Endothelial cell of umbilical vein (primary cell): Measurements from ENCODE around the gene PPP1R16B. TPM values are rescaled to one million over a fixed set of nuclear protein-coding genes. Genes with fewer than 3 reads are reported as not detected.

Source experiments
- BruUV-seq: library from RNA; stranded (reverse); fragments of 400-500 nt; replicated peaks from 2 replicates; lab custom pipeline; 2021; lab: Mats Ljungman, UMichigan
- CTCF ChIA-PET: fragments of 300-600, 350-600 bp; sonication (Branson Sonifier 250); formaldehyde crosslinking; loops from one replicate; lab custom pipeline; 2021; ENCODE audit warnings: antibody characterized with exemption, inconsistent platforms; lab: Charles Lee
- POLR2A ChIA-PET: fragments of 300-600, 350-600 bp; sonication (Branson Sonifier 250); formaldehyde crosslinking; loops from one replicate; lab custom pipeline; 2021; ENCODE audit warnings: antibody characterized with exemption, inconsistent platforms; lab: Charles Lee
- DNase-seq: peaks from one replicate; pipeline ENCODE4 v3.0.0-alpha.2; 2011; ENCODE audit warnings: low read depth, low spot score
- FAIRE-seq: peaks from 2 replicates; lab custom pipeline; 2011; peaks lifted over from hg19 to GRCh38; lab: Jason Lieb, UNC
- H2AFZ ChIP-seq: 2 replicates; pipeline ENCODE4 v1.6.0; 2012; ENCODE audit warnings: low read depth, low read length, control low read depth, inconsistent platforms
- H3K27ac ChIP-seq: 2 replicates; pipeline ENCODE4 v1.5.1; 2011; ENCODE audit warnings: low read depth, mild to moderate bottlenecking, control low read depth, low read length, moderate library complexity; ENCODE audit not compliant: insufficient read depth
- H3K27me3 ChIP-seq, 2 experiments: 2 replicates each; pipeline versions ENCODE4 v1.6.0 to v1.6.1; 2011; ENCODE audit warnings: low read length in 2 of 2, mixed read lengths in 1 of 2; ENCODE audit not compliant: control insufficient read depth in 2 of 2, insufficient read depth in 2 of 2
- H3K36me3 ChIP-seq, 2 experiments: 2 replicates in 1 of 2; 3 replicates in 1 of 2; pipeline ENCODE4 v1.5.1; 2011; ENCODE audit warnings: low read length in 2 of 2, mild to moderate bottlenecking in 1 of 2, moderate library complexity in 1 of 2; ENCODE audit not compliant: control insufficient read depth in 2 of 2, insufficient read depth in 2 of 2; ENCODE audit errors: extremely low read depth in 1 of 2
- H3K4me1 ChIP-seq: 3 replicates; pipeline ENCODE4 v1.5.1; 2011; ENCODE audit warnings: mild to moderate bottlenecking, low read length; ENCODE audit not compliant: control insufficient read depth, insufficient read depth; ENCODE audit errors: extremely low read depth
- H3K4me2 ChIP-seq: 2 replicates; pipeline ENCODE4 v1.6.1; 2011; ENCODE audit warnings: low read length, control low read depth, mixed read lengths; ENCODE audit not compliant: insufficient read depth
- H3K4me3 ChIP-seq, 3 experiments: fragments of 200-600 bp in 1 of 3; sonication (generic), shearing (Covaris generic) in 1 of 3; replicated peaks in 1 of 3; 2 replicates each; pipeline ENCODE4 v1.5.1; 2011 to 2016; ENCODE audit warnings: control low read depth in 3 of 3, low read length in 3 of 3, mild to moderate bottlenecking in 2 of 3, inconsistent platforms in 1 of 3, low read depth in 1 of 3, moderate library complexity in 1 of 3; ENCODE audit not compliant: insufficient read depth in 1 of 3
- H3K79me2 ChIP-seq: 2 replicates; pipeline ENCODE4 v1.6.0; 2012; ENCODE audit warnings: low read length, inconsistent platforms; ENCODE audit not compliant: control insufficient read depth, insufficient read depth
- H3K9ac ChIP-seq: replicated peaks from 2 replicates; pipeline ENCODE3; 2011; ENCODE audit warnings: low read length, control low read depth; ENCODE audit not compliant: insufficient read depth; ENCODE audit errors: extremely low read depth
- H3K9me1 ChIP-seq: replicated peaks from 3 replicates; pipeline ENCODE4 v1.6.0; 2011; ENCODE audit warnings: mild to moderate bottlenecking, low read length; ENCODE audit not compliant: control insufficient read depth, insufficient read depth; ENCODE audit errors: extremely low read depth
- H3K9me3 ChIP-seq: replicated peaks from 2 replicates; pipeline ENCODE4 v1.5.1; 2012; ENCODE audit warnings: low read length, inconsistent platforms; ENCODE audit not compliant: control insufficient read depth, insufficient read depth
- H4K20me1 ChIP-seq: replicated peaks from 2 replicates; pipeline ENCODE3; 2011; ENCODE audit warnings: mild to moderate bottlenecking, low read length; ENCODE audit not compliant: control insufficient read depth, insufficient read depth; ENCODE audit errors: extremely low read depth
- CTCF ChIP-seq, 2 donors: IDR thresholded peaks; 1 replicate in 1 of 2; 2 replicates in 1 of 2; pipeline ENCODE4 v1.5.1; 2011; ENCODE audit warnings: low read length in 2 of 2, mild to moderate bottlenecking in 2 of 2, moderate library complexity in 2 of 2, control low read depth in 1 of 2, inconsistent platforms in 1 of 2, low read depth in 1 of 2; ENCODE audit not compliant: insufficient read depth in 1 of 2; ENCODE audit errors: extremely low read depth in 1 of 2
- EZH2 ChIP-seq: IDR thresholded peaks from 2 replicates; pipeline ENCODE4 v1.6.1; 2012; ENCODE audit warnings: borderline replicate concordance, low read depth, mild to moderate bottlenecking, moderate library complexity, low read length, inconsistent platforms; ENCODE audit not compliant: severe bottlenecking
- FOS ChIP-seq: IDR thresholded peaks from 2 replicates; pipeline ENCODE4 v1.6.1; 2011; ENCODE audit warnings: mild to moderate bottlenecking, low read length, moderate library complexity, borderline replicate concordance; ENCODE audit not compliant: insufficient read depth
- GATA2 ChIP-seq: IDR thresholded peaks from 2 replicates; pipeline ENCODE4 v1.7.0; 2011; ENCODE audit warnings: low read depth, mild to moderate bottlenecking, moderate library complexity, mixed read lengths, low read length; ENCODE audit not compliant: insufficient read length, insufficient read depth
- JUN ChIP-seq: IDR thresholded peaks from 2 replicates; pipeline ENCODE4 v1.6.1; 2011; ENCODE audit warnings: borderline replicate concordance, low read depth; ENCODE audit not compliant: insufficient read length, insufficient read depth
- MYC ChIP-seq: IDR thresholded peaks from one replicate; pipeline ENCODE4 v1.6.1; 2011; ENCODE audit warnings: mild to moderate bottlenecking, low read depth, low read length
- POLR2A ChIP-seq: IDR thresholded peaks from 2 replicates; pipeline ENCODE4 v1.6.1; 2012; ENCODE audit warnings: low read depth, mild to moderate bottlenecking, control low read depth, low read length
- POLR2AphosphoS5 ChIP-seq: IDR thresholded peaks from 2 replicates; pipeline ENCODE4 v1.6.1; 2012; ENCODE audit warnings: low read depth, mild to moderate bottlenecking, control low read depth, low read length, moderate library complexity; ENCODE audit not compliant: insufficient read depth
- dilution Hi-C: fragments of 300-500 bp; cut with MboI; formaldehyde crosslinking; loops from one replicate; pipeline ENCODE4 v1.15.0; 2019; ENCODE audit warnings: low sequenced_read_pairs; ENCODE audit not compliant: extremely low pct_ligation_motif_present
- intact Hi-C: fragments of 100-400 bp; cut with micrococcal nuclease; formaldehyde crosslinking; loops from one replicate; pipeline ENCODE4 v1.10.0; 2022
- polyA plus RNA-seq, 4 experiments: library from polyadenylated mRNA; depleted of rRNA in 3 of 4; stranded (reverse) in 3 of 4; unstranded in 1 of 4; fragments of >200 nt; gene quantifications; 2 replicates each; pipeline versions ENCODE4 v1.2.1 to v1.2.3, GENCODE V29; 2011 to 2012; ENCODE audit warnings: missing spikeins in 1 of 4
- total RNA-seq: library from RNA; stranded (reverse); gene quantifications from 2 replicates; pipeline ENCODE4 v1.2.3, GENCODE V29; 2021
- TF ChIP-seq, protein P1 (sequence below): IDR thresholded peaks from 2 replicates; pipeline ENCODE4 v1.6.1; 2011; ENCODE audit not compliant: insufficient read depth, insufficient read length

Gene PPP1R16B
- total and polyA plus RNA-seq, 2 donors (not counting 3 experiments of a cell fraction or from before 2014, with no cell fraction given): 34.7 to 68.1 TPM

DNA sequence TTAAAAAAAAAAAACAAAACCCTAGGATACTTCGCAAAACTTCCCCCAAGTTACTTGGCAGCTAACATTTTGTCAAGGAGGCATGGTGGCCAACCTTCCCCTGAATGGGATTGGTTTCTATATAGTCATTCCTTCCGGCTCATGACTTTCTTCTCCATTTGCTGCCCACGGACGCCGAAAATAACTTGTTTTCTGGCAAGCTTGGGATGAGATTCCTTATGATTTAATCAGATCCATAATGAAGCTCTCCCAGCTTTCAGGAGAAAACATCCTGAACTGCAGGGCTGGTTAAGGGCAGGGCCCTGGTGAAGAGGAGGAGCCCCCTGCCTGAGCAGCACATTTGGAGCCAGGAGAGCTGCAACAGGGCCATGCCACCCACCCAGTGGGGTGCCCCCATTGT, 49.9 kb downstream of the PPP1R16B start:
- ChIA-PET POLR2A (no interaction called here), CTCF (interaction anchor here (1.0 to 1.6 kb wide), 3 partner anchors 10 to 37 kb away, joined by 3 to 5 read pairs (median 4); no protein-coding TSS in a partner anchor)
- Histone ChIP-seq H3K4me1 (no peaks in the 10 kb centered on the region), H3K9me1 (no peaks in the 10 kb centered on the region), H2AFZ (no peak overlapping the region), H3K4me3 (no peak overlapping the region), H3K27ac (no peak overlapping the region), H3K79me2 (no peaks in the 10 kb centered on the region), H3K27me3 (no peaks in the 10 kb centered on the region), H3K4me2 (no peak overlapping the region), H4K20me1 (no peaks in the 10 kb centered on the region), H3K36me3 (no peaks in the 10 kb centered on the region), H3K9me3 (no peaks in the 10 kb centered on the region), H3K9ac (no peak overlapping the region)
- DNase-seq (peak; percentile 34), FAIRE-seq (no peak)
- TF ChIP-seq CTCF (IDR thresholded peaks at IDR 0.05; ENCODE audit: extremely low read depth in 1 of 2, insufficient read depth in 1 of 2, low read depth in 1 of 2, low read length in 2 of 2) (no peak), POLR2AphosphoS5 (no peak), FOS (no peak), POLR2A (no peak), GATA2 (no peak), MYC (no peak), EZH2 (no peak), JUN (no peak)
- TF ChIP-seq, protein P1, sequence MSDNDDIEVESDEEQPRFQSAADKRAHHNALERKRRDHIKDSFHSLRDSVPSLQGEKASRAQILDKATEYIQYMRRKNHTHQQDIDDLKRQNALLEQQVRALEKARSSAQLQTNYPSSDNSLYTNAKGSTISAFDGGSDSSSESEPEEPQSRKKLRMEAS: no peak
- intact Hi-C loops (no loop called here), dilution Hi-C loops (no loop called here)
- BruUV-seq: no TSS peak
